ENCODE measurements around the gene IER5. TPM values are rescaled to one million over a fixed set of nuclear protein-coding genes. Genes with fewer than 3 reads are reported as not detected.
"Not testable (repeated sequence)": the region's sequence is repeated elsewhere in the genome, so short reads cannot be mapped to it uniquely, and the experiment has no call there.

IER5 gene
- total RNA-seq (2014; rRNA removed; shearing (Covaris generic)) = 18.0 and 18.8 TPM in 2 replicates

GRCh38 chr1:181088079-181089016 lies at the start of gene IER5:
Gene IER5, plus strand, starts transcription at chr1:181088700. Its CDS starts 203 bp downstream, at chr1:181088903.
- Histone ChIP-seq H3K4me3 (ENCODE audit: insufficient read depth, low read depth, low read length) (peak within 1 kb of the TSS; percentile 87), H3K27me3 (ENCODE audit: control insufficient read depth, insufficient read depth, low read length) (peaks cover 37% of the 10 kb centered on the region), H3K36me3 (replicated peaks; ENCODE audit: control insufficient read depth, insufficient read depth, low read length) (no peaks in the 10 kb centered on the region)
- DNase-seq = peak; percentile 97

- Histone ChIP-seq H3K27me3 (ENCODE audit: control insufficient read depth, insufficient read depth, low read length) (no peaks in the 10 kb centered on the region), H3K36me3 (replicated peaks; ENCODE audit: control insufficient read depth, insufficient read depth, low read length) (no peaks in the 10 kb centered on the region), H3K4me3 (ENCODE audit: insufficient read depth, low read depth, low read length) (no peak overlapping the region)
- DNase-seq = no peak
Observed at GRCh38 chr1:181040284-181040865, 48.1 kb upstream of the IER5 start.

GRCh38 chr1:181043025-181043888 lies 45.2 kb upstream of the IER5 start:
- DNase-seq = peak; percentile 32
- Histone ChIP-seq H3K4me3 (ENCODE audit: insufficient read depth, low read depth, low read length) (no peak overlapping the region), H3K36me3 (replicated peaks; ENCODE audit: control insufficient read depth, insufficient read depth, low read length) (no peaks in the 10 kb centered on the region), H3K27me3 (ENCODE audit: control insufficient read depth, insufficient read depth, low read length) (no peaks in the 10 kb centered on the region)

GRCh38 chr1:181044449-181044966 lies 44.0 kb upstream of the IER5 start:
- H3K27me3 ChIP-seq (ENCODE audit: control insufficient read depth, insufficient read depth, low read length) = no peaks in the 10 kb centered on the region
- DNase-seq = no peak
- H3K4me3 ChIP-seq (ENCODE audit: insufficient read depth, low read depth, low read length) = no peak overlapping the region
- no peaks in the 10 kb centered on the region for H3K36me3 ChIP-seq (replicated peaks; ENCODE audit: control insufficient read depth, insufficient read depth, low read length)

GRCh38 chr1:181045946-181046345 lies 42.6 kb upstream of the IER5 start:
- H3K27me3 ChIP-seq (ENCODE audit: control insufficient read depth, insufficient read depth, low read length); H3K36me3 ChIP-seq (replicated peaks; ENCODE audit: control insufficient read depth, insufficient read depth, low read length); DNase-seq; H3K4me3 ChIP-seq (ENCODE audit: insufficient read depth, low read depth, low read length): not testable (repeated sequence)

GRCh38 chr1:181049378-181049777 lies 39.1 kb upstream of the IER5 start:
- H3K4me3 ChIP-seq (ENCODE audit: insufficient read depth, low read depth, low read length) = no peak overlapping the region
- no peaks in the 10 kb centered on the region for H3K27me3 ChIP-seq (ENCODE audit: control insufficient read depth, insufficient read depth, low read length)
- H3K36me3 ChIP-seq (replicated peaks; ENCODE audit: control insufficient read depth, insufficient read depth, low read length) = no peaks in the 10 kb centered on the region
- no peak for DNase-seq

- H3K4me3 ChIP-seq (ENCODE audit: insufficient read depth, low read depth, low read length) = no peak overlapping the region
- no peaks in the 10 kb centered on the region for H3K27me3 ChIP-seq (ENCODE audit: control insufficient read depth, insufficient read depth, low read length)
- H3K36me3 ChIP-seq (replicated peaks; ENCODE audit: control insufficient read depth, insufficient read depth, low read length) = no peaks in the 10 kb centered on the region
- DNase-seq = no peak
Observed at GRCh38 chr1:181050922-181051321, 37.6 kb upstream of the IER5 start.

GRCh38 chr1:181056560-181056959 lies 31.9 kb upstream of the IER5 start:
- H3K4me3 ChIP-seq (ENCODE audit: insufficient read depth, low read depth, low read length) = no peak overlapping the region
- no peaks in the 10 kb centered on the region for H3K36me3 ChIP-seq (replicated peaks; ENCODE audit: control insufficient read depth, insufficient read depth, low read length)

GRCh38 chr1:181057079-181057478 lies 31.4 kb upstream of the IER5 start:
- H3K36me3 ChIP-seq (replicated peaks; ENCODE audit: control insufficient read depth, insufficient read depth, low read length) = no peaks in the 10 kb centered on the region
- H3K27me3 ChIP-seq (ENCODE audit: control insufficient read depth, insufficient read depth, low read length) = no peaks in the 10 kb centered on the region
- H3K4me3 ChIP-seq (ENCODE audit: insufficient read depth, low read depth, low read length) = no peak overlapping the region
- no peak for DNase-seq

More at GRCh38 chr1:181056560-181056959, 31.9 kb upstream of the IER5 start:
- no peak for DNase-seq
- no peaks in the 10 kb centered on the region for H3K27me3 ChIP-seq (ENCODE audit: control insufficient read depth, insufficient read depth, low read length)

- no peaks in the 10 kb centered on the region for H3K36me3 ChIP-seq (replicated peaks; ENCODE audit: control insufficient read depth, insufficient read depth, low read length)
- no peak for DNase-seq
- H3K4me3 ChIP-seq (ENCODE audit: insufficient read depth, low read depth, low read length) = no peak overlapping the region
- H3K27me3 ChIP-seq (ENCODE audit: control insufficient read depth, insufficient read depth, low read length) = no peaks in the 10 kb centered on the region
Observed at GRCh38 chr1:181059435-181059834, 29.1 kb upstream of the IER5 start.

GRCh38 chr1:181060066-181060465 lies 28.4 kb upstream of the IER5 start:
- no peak for DNase-seq
- H3K36me3 ChIP-seq (replicated peaks; ENCODE audit: control insufficient read depth, insufficient read depth, low read length) = no peaks in the 10 kb centered on the region
- no peak overlapping the region for H3K4me3 ChIP-seq (ENCODE audit: insufficient read depth, low read depth, low read length)
- H3K27me3 ChIP-seq (ENCODE audit: control insufficient read depth, insufficient read depth, low read length) = no peaks in the 10 kb centered on the region

GRCh38 chr1:181060947-181061346 lies 27.6 kb upstream of the IER5 start:
- DNase-seq; H3K4me3 ChIP-seq (ENCODE audit: insufficient read depth, low read depth, low read length); H3K36me3 ChIP-seq (replicated peaks; ENCODE audit: control insufficient read depth, insufficient read depth, low read length); H3K27me3 ChIP-seq (ENCODE audit: control insufficient read depth, insufficient read depth, low read length): not testable (repeated sequence)

GRCh38 chr1:181061487-181061886 lies 27.0 kb upstream of the IER5 start:
- no peaks in the 10 kb centered on the region for H3K36me3 ChIP-seq (replicated peaks; ENCODE audit: control insufficient read depth, insufficient read depth, low read length)
- DNase-seq = no peak
- no peaks in the 10 kb centered on the region for H3K27me3 ChIP-seq (ENCODE audit: control insufficient read depth, insufficient read depth, low read length)
- H3K4me3 ChIP-seq (ENCODE audit: insufficient read depth, low read depth, low read length) = no peak overlapping the region
